ENCODE results near the gene KIAA0408.
"Not testable (repeated sequence)": the region's sequence is repeated elsewhere in the genome, so short reads cannot be mapped to it uniquely, and the experiment has no call there.

The KIAA0408 gene

DNA sequence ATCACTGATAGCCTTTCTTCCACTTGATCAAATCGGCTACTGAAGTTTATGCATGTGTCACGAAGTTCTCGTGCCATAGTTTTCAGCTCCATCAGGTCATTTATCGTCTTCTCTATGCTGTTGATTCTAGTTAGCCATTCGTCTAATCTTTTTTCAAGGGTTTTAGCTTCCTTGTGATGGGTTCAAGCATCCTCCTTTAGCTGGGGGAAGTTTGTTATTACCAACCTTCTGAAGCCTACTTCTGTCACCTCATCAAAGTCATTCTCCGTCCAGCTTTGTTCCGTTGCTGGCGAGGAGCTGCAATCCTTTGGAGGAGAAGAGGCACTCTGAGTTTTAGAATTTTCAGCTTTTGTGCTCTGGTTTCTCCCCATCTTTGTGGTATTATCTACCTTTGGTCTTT lies 47.2 kb downstream of the KIAA0408 start:
- not testable (repeated sequence) for DNase-seq (ENCODE audit: low read depth)

Measured in fibroblast of the conjunctiva (primary cell).